MM.1S (cell line): Measurements from ENCODE around the gene CLIC1.

Experiments
- DNase-seq: peaks from one replicate; pipeline ENCODE4 v3.0.0-alpha.2; 2015
- H2AFZ ChIP-seq: fragments of 300-600 bp; sonication (generic); 2 replicates; pipeline ENCODE4 v1.6.0; 2016; ENCODE audit warnings: antibody characterized with exemption, low read length
- H3F3A ChIP-seq: fragments of 300-600 bp; sonication (generic); 2 replicates; pipeline ENCODE4 v1.6.1; 2016; ENCODE audit warnings: mild to moderate bottlenecking, antibody characterized with exemption, low read length, moderate library complexity, mixed read lengths; ENCODE audit not compliant: insufficient read depth
- H3K27ac ChIP-seq: fragments of 300-600 bp; sonication (generic); 2 replicates; pipeline ENCODE4 v1.5.1; 2016; ENCODE audit warnings: mild to moderate bottlenecking, low read length
- H3K27me3 ChIP-seq: fragments of 300-600 bp; sonication (generic); replicated peaks from 2 replicates; pipeline ENCODE4 v1.6.0; 2016; ENCODE audit warnings: low read length; ENCODE audit not compliant: insufficient read depth
- H3K36me3 ChIP-seq: fragments of 300-600 bp; sonication (generic); replicated peaks from 2 replicates; pipeline ENCODE4 v1.6.1; 2016; ENCODE audit warnings: mild to moderate bottlenecking, low read length, mixed read lengths; ENCODE audit not compliant: insufficient read depth
- H3K4me1 ChIP-seq: fragments of 300-600 bp; sonication (generic); 2 replicates; pipeline ENCODE4 v1.6.1; 2016; ENCODE audit warnings: low read length, mixed read lengths
- H3K4me2 ChIP-seq: fragments of 300-600 bp; sonication (generic); 2 replicates; pipeline ENCODE4 v1.6.0; 2016; ENCODE audit warnings: low read depth, low read length
- H3K4me3 ChIP-seq: fragments of 300-600 bp; sonication (generic); 2 replicates; pipeline ENCODE4 v1.5.1; 2016; ENCODE audit warnings: low read length, mixed read lengths
- H3K79me2 ChIP-seq: fragments of 300-600 bp; sonication (generic); 2 replicates; pipeline ENCODE4 v1.6.1; 2016; ENCODE audit warnings: mixed run types, low read length, mixed read lengths
- H3K9ac ChIP-seq: fragments of 300-600 bp; sonication (generic); 2 replicates; pipeline ENCODE4 v1.6.1; 2016; ENCODE audit warnings: low read length, mixed read lengths
- H3K9me2 ChIP-seq: fragments of 300-600 bp; sonication (generic); replicated peaks from 2 replicates; pipeline ENCODE4 v1.6.1; 2016; ENCODE audit warnings: mild to moderate bottlenecking, low read length, mixed read lengths; ENCODE audit not compliant: insufficient read depth
- H3K9me3 ChIP-seq: fragments of 300-600 bp; sonication (generic); replicated peaks from 2 replicates; pipeline ENCODE4 v1.6.1; 2016; ENCODE audit warnings: mild to moderate bottlenecking, low read length, mixed read lengths; ENCODE audit not compliant: insufficient read depth
- H4K20me1 ChIP-seq: fragments of 300-600 bp; sonication (generic); 2 replicates; pipeline ENCODE4 v1.6.1; 2016; ENCODE audit warnings: mild to moderate bottlenecking, low read length, moderate library complexity, mixed read lengths; ENCODE audit not compliant: insufficient read depth
- CTCF ChIP-seq: fragments of 300-600 bp; sonication (generic); IDR thresholded peaks from 2 replicates; pipeline ENCODE4 v1.5.1; 2016; ENCODE audit warnings: antibody characterized with exemption, low read length, mixed read lengths
- EZH2 ChIP-seq: fragments of 300-600 bp; sonication (generic); optimal IDR thresholded peaks from 2 replicates; pipeline ENCODE3; 2017; ENCODE audit warnings: low read depth, mild to moderate bottlenecking, antibody characterized with exemption, low read length, mixed read lengths
- EZH2phosphoT487 ChIP-seq: fragments of 300-600 bp; sonication (generic); IDR thresholded peaks from 2 replicates; pipeline ENCODE4 v1.6.1; 2018; ENCODE audit warnings: antibody characterized with exemption, low read length

The CLIC1 gene

GRCh38 chr6:31779908-31780307 is 43.6 kb upstream of the CLIC1 start:
- Histone ChIP-seq H4K20me1 (no peaks in the 10 kb centered on the region), H3K4me1 (peaks cover 30% of the 10 kb centered on the region), H2AFZ (no peak overlapping the region), H3K9me2 (no peaks in the 10 kb centered on the region), H3F3A (peaks cover 33% of the 10 kb centered on the region), H3K79me2 (peaks cover 52% of the 10 kb centered on the region), H3K9ac (no peak overlapping the region), H3K9me3 (no peaks in the 10 kb centered on the region), H3K36me3 (peaks cover 19% of the 10 kb centered on the region), H3K27ac (no peak overlapping the region), H3K27me3 (no peaks in the 10 kb centered on the region), H3K4me2 (no peak overlapping the region), H3K4me3 (no peak overlapping the region)
- DNase-seq: no peak
- no peak for TF ChIP-seq EZH2
- no peak for TF ChIP-seq EZH2phosphoT487
- no peak for TF ChIP-seq CTCF

- no peak overlapping the region for H3K4me2 ChIP-seq
- DNase-seq: no peak
- no peak overlapping the region for H3K4me3 ChIP-seq
- no peak for TF ChIP-seq EZH2phosphoT487
- no peak for TF ChIP-seq EZH2
- no peak for TF ChIP-seq CTCF
- peak overlapping the region; percentile 96; the same call in 1 of the 2 replicates for H3K27ac ChIP-seq
- H3K27me3 ChIP-seq: no peaks in the 10 kb centered on the region
- peaks cover 13% of the 10 kb centered on the region for H3K36me3 ChIP-seq
- H3F3A ChIP-seq: peaks cover 33% of the 10 kb centered on the region
- H4K20me1 ChIP-seq: no peaks in the 10 kb centered on the region
- no peak overlapping the region for H2AFZ ChIP-seq
- no peaks in the 10 kb centered on the region for H3K9me3 ChIP-seq
- peaks cover 30% of the 10 kb centered on the region for H3K4me1 ChIP-seq
- H3K9ac ChIP-seq: no peak overlapping the region
- no peaks in the 10 kb centered on the region for H3K9me2 ChIP-seq
- H3K79me2 ChIP-seq: peaks cover 45% of the 10 kb centered on the region
These were observed 42.9 kb upstream of the CLIC1 start for GRCh38 chr6:31778999-31779885.

GRCh38 chr6:31778193-31778592 is 41.9 kb upstream of the CLIC1 start:
- no peaks in the 10 kb centered on the region for H3K27me3 ChIP-seq
- peak overlapping the region; percentile 99; the same call in 1 of the 2 replicates for H3K4me2 ChIP-seq
- peaks cover 40% of the 10 kb centered on the region for H3K79me2 ChIP-seq
- no peaks in the 10 kb centered on the region for H3K9me3 ChIP-seq
- TF ChIP-seq EZH2phosphoT487: no peak
- no peak for TF ChIP-seq CTCF
- no peak for TF ChIP-seq EZH2
- H3F3A ChIP-seq: peaks cover 33% of the 10 kb centered on the region
- no peaks in the 10 kb centered on the region for H3K9me2 ChIP-seq
- no peak for DNase-seq
- peaks cover 11% of the 10 kb centered on the region; the same call in 1 of the 2 replicates for H3K36me3 ChIP-seq
- peak overlapping the region; percentile 96 for H3K27ac ChIP-seq
- peak overlapping the region; percentile 93; the same call in 1 of the 2 replicates for H3K9ac ChIP-seq
- peaks cover 30% of the 10 kb centered on the region for H3K4me1 ChIP-seq
- no peak overlapping the region for H3K4me3 ChIP-seq
- no peaks in the 10 kb centered on the region for H4K20me1 ChIP-seq
- H2AFZ ChIP-seq: no peak overlapping the region
